K562 (cell line): Measurements from ENCODE around the gene ABLIM1. TPM values are rescaled to one million over a fixed set of nuclear protein-coding genes. Genes with fewer than 3 reads are reported as not detected.

Experiments
- ATAC-seq: fragments of 200-7000 bp; cut with Tn5 transposase; 3 replicates; pipeline ENCODE4 v1.9.1; 2020; ENCODE audit warnings: moderate library complexity
- BruUV-seq: library from RNA; stranded (reverse); fragments of 400-500 nt; replicated peaks from 2 replicates; lab custom pipeline; 2021; lab: Mats Ljungman, UMichigan
- CTCF ChIA-PET: fragments of 300-600 bp; formaldehyde crosslinking; extraction: SDS; loops from one replicate; lab custom pipeline; 2021; ENCODE audit warnings: low intra/inter-chr PET ratio; lab: Yijun Ruan, JAX
- POLR2A ChIA-PET: fragments of 300-600, 350-650 bp; sonication (Branson Sonifier 250); formaldehyde crosslinking; extraction: SDS; loops from one replicate; lab custom pipeline; 2021; ENCODE audit warnings: antibody characterized with exemption, inconsistent platforms; lab: Yijun Ruan, JAX
- DNase-seq, 4 experiments: peaks; one replicate each; pipeline versions ENCODE4 v3.0.0 to v3.0.0-alpha.2; 2011 to 2018; ENCODE audit warnings: low spot score in 3 of 4, mixed read lengths in 3 of 4; ENCODE audit errors: extremely low read depth in 1 of 4
- FAIRE-seq: peaks from 2 replicates; lab custom pipeline; 2011; peaks lifted over from hg19 to GRCh38; lab: Jason Lieb, UNC
- H2AFZ ChIP-seq: 2 replicates; pipeline ENCODE4 v1.6.0; 2011; ENCODE audit warnings: low read depth, low read length, control low read depth, inconsistent platforms
- H3K27ac ChIP-seq: fragments of 200-600 bp; 3 replicates; pipeline ENCODE4 v1.8.0; 2011; ENCODE audit warnings: low read depth, mild to moderate bottlenecking, control low read depth, inconsistent platforms, low read length, moderate library complexity, mixed read lengths; ENCODE audit errors: extremely low read depth
- H3K27me3 ChIP-seq, 2 experiments: fragments of 300-600 bp in 1 of 2; 2 replicates in 1 of 2; 3 replicates in 1 of 2; pipeline versions ENCODE4 v1.6.0 to v1.8.0; 2011; ENCODE audit warnings: inconsistent platforms in 2 of 2, low read length in 2 of 2, mild to moderate bottlenecking in 1 of 2, mixed read lengths in 1 of 2, moderate library complexity in 1 of 2; ENCODE audit not compliant: control insufficient read depth in 2 of 2, insufficient read depth in 2 of 2
- H3K36me3 ChIP-seq: fragments of 300-600 bp; 3 replicates; pipeline ENCODE4 v1.8.0; 2011; ENCODE audit warnings: mild to moderate bottlenecking, low read length, inconsistent platforms; ENCODE audit not compliant: control insufficient read depth, insufficient read depth
- H3K4me1 ChIP-seq, 2 experiments: fragments of 200-600 bp in 1 of 2; replicated peaks in 1 of 2; 2 replicates in 1 of 2; 3 replicates in 1 of 2; pipeline versions ENCODE4 v1.5.1 to v1.8.0; 2011; ENCODE audit warnings: inconsistent platforms in 2 of 2, low read length in 2 of 2, mild to moderate bottlenecking in 1 of 2, mixed read lengths in 1 of 2, moderate library complexity in 1 of 2; ENCODE audit not compliant: control insufficient read depth in 2 of 2, insufficient read depth in 2 of 2
- H3K4me2 ChIP-seq: 2 replicates; pipeline ENCODE4 v1.6.1; 2011; ENCODE audit warnings: low read length, control low read depth, inconsistent platforms, mixed read lengths; ENCODE audit not compliant: insufficient read depth
- H3K4me3 ChIP-seq: fragments of 200-600 bp; sonication (generic), shearing (Covaris generic); 2 replicates; pipeline ENCODE4 v1.5.1; 2016; ENCODE audit warnings: control low read depth, inconsistent platforms
- H3K79me2 ChIP-seq: fragments of 200-600 bp; 3 replicates; pipeline ENCODE4 v1.8.0; 2011; ENCODE audit warnings: low read length, inconsistent platforms; ENCODE audit not compliant: control insufficient read depth, insufficient read depth
- H3K9ac ChIP-seq, 2 experiments: 2 replicates each; pipeline versions ENCODE4 v1.6.0 to v1.6.1; 2011; ENCODE audit warnings: low read depth in 2 of 2, low read length in 2 of 2, control low read depth in 1 of 2, inconsistent platforms in 1 of 2, mild to moderate bottlenecking in 1 of 2, mixed read lengths in 1 of 2; ENCODE audit not compliant: insufficient read depth in 1 of 2
- H3K9me1 ChIP-seq: one replicate; pipeline ENCODE4 v1.6.0; 2011; ENCODE audit warnings: inconsistent platforms, mild to moderate bottlenecking, low read length, moderate library complexity; ENCODE audit not compliant: control insufficient read depth, insufficient read depth
- H3K9me3 ChIP-seq: replicated peaks from 2 replicates; pipeline ENCODE4 v1.5.1; 2011; ENCODE audit warnings: low read depth, low read length, inconsistent platforms; ENCODE audit not compliant: control insufficient read depth, insufficient read depth
- H4K20me1 ChIP-seq: replicated peaks from 2 replicates; pipeline ENCODE4 v1.6.1; 2011; ENCODE audit warnings: low read length, inconsistent platforms, mixed read lengths; ENCODE audit not compliant: control insufficient read depth, insufficient read depth
- ATF7 ChIP-seq: fragments of 450-650 bp; IDR thresholded peaks from 2 replicates; pipeline ENCODE4 v1.7.1; 2014; ENCODE audit warnings: mild to moderate bottlenecking, moderate library complexity
- CBX2 ChIP-seq: fragments of 200-600 bp; sonication (generic); IDR thresholded peaks from one replicate; pipeline ENCODE4 v1.6.1; 2012; ENCODE audit warnings: mild to moderate bottlenecking, low read length, inconsistent platforms; ENCODE audit not compliant: insufficient read depth, poor library complexity, severe bottlenecking
- CREB1 ChIP-seq, 2 experiments: sonication (generic) in 1 of 2; formaldehyde crosslinking in 1 of 2; IDR thresholded peaks; 2 replicates each; pipeline versions ENCODE4 v1.6.1 to v1.8.0; 2012 to 2022; ENCODE audit warnings: inconsistent platforms in 1 of 2, mild to moderate bottlenecking in 1 of 2, missing genetic modification reagents in 1 of 2, moderate library complexity in 1 of 2
- KLF13 ChIP-seq: fragments of 450-650 bp; IDR thresholded peaks from 2 replicates; pipeline ENCODE4 v1.6.1; 2016; ENCODE audit warnings: missing genetic modification characterization, low read depth, mild to moderate bottlenecking, missing compliant biosample characterization, moderate library complexity, borderline replicate concordance
- MEF2D ChIP-seq: conservative IDR thresholded peaks from 2 replicates; pipeline ENCODE4 v1.6.1; 2016; ENCODE audit warnings: low read depth, missing genetic modification characterization, missing compliant biosample characterization
- NFE2 ChIP-seq: IDR thresholded peaks from 2 replicates; pipeline ENCODE4 v1.6.1; 2014; ENCODE audit warnings: antibody characterized with exemption, low read depth
- NFRKB ChIP-seq: fragments of 450-650 bp; IDR thresholded peaks from 2 replicates; pipeline ENCODE4 v1.6.1; 2016; ENCODE audit warnings: low read depth
- PHF20 ChIP-seq: fragments of 450-650 bp; IDR thresholded peaks from 2 replicates; pipeline ENCODE4 v1.6.1; 2018; ENCODE audit not compliant: partially characterized antibody
- THRA ChIP-seq: fragments of 450-650 bp; IDR thresholded peaks from 2 replicates; pipeline ENCODE4 v1.6.1; 2017; ENCODE audit warnings: mild to moderate bottlenecking, moderate library complexity
- ZKSCAN1 ChIP-seq: fragments of 150-350 bp; IDR thresholded peaks from 2 replicates; pipeline ENCODE4 v1.6.1; 2016; ENCODE audit warnings: low read depth, low read length
- WGBS: fragments of 100-300 bp; shearing (Covaris generic); methylation state at CpG from one replicate; pipeline ENCODE4 v1.1.6; 2016; ENCODE audit warnings: low coverage, mixed read lengths; ENCODE audit not compliant: insufficient coverage; ENCODE audit errors: missing lambda C conversion rate; 5-methylcytosine and 5-hydroxymethylcytosine counted together
- in situ Hi-C: fragments of 300-500 bp; cut with MboI; formaldehyde crosslinking; loops from 4 replicates; pipeline ENCODE4 v1.15.0; 2018; ENCODE audit warnings: inconsistent platforms, mixed read lengths
- intact Hi-C: fragments of 100-400 bp; cut with micrococcal nuclease; formaldehyde crosslinking; loops from 2 replicates; pipeline ENCODE4 v1.14.2; 2022
- polyA plus RNA-seq, 8 experiments: library from polyadenylated mRNA; depleted of rRNA in 4 of 8; stranded (reverse) in 5 of 8; unstranded in 3 of 8; fragments of >200 nt; fragmentation: Nextera tagmentation in 2 of 8; fragmentation: Illumina TruSeq in 1 of 8; extraction: Ambion mirVana in 2 of 8; extraction: Trizol in 1 of 8; gene quantifications; 2 replicates each; pipeline versions ENCODE4 v1.2.1 to v1.2.3, GENCODE V29; 2011 to 2014; ENCODE audit warnings: inconsistent platforms in 1 of 8, missing spikeins in 1 of 8
- total RNA-seq, 7 experiments: library from RNA; depleted of rRNA in 6 of 7; stranded (reverse); fragments of >200 nt in 6 of 7; fragmentation: Illumina TruSeq in 2 of 7; extraction: Trizol in 2 of 7; gene quantifications; 2 replicates each; pipeline versions ENCODE4 v1.2.1 to v1.2.3, GENCODE V29; 2011 to 2021; ENCODE audit warnings: low replicate concordance in 1 of 7
- TF ChIP-seq, protein P1 (sequence below): sonication (generic); formaldehyde crosslinking; IDR thresholded peaks from 2 replicates; pipeline ENCODE4 v1.8.0; 2023; ENCODE audit warnings: mild to moderate bottlenecking, missing genetic modification reagents
- TF ChIP-seq, protein P2 (sequence below): fragments of 450-650 bp; formaldehyde crosslinking; IDR thresholded peaks from 2 replicates; pipeline ENCODE4 v1.4.0; 2020; ENCODE audit warnings: mild to moderate bottlenecking, moderate library complexity

The ABLIM1 gene
- total and polyA plus RNA-seq, 9 of the 15 experiments (the other 6 are each of a cell fraction or from before 2014, with no cell fraction given) = 0.07 to 0.49 (median 0.14) TPM; not detected in 6

DNA sequence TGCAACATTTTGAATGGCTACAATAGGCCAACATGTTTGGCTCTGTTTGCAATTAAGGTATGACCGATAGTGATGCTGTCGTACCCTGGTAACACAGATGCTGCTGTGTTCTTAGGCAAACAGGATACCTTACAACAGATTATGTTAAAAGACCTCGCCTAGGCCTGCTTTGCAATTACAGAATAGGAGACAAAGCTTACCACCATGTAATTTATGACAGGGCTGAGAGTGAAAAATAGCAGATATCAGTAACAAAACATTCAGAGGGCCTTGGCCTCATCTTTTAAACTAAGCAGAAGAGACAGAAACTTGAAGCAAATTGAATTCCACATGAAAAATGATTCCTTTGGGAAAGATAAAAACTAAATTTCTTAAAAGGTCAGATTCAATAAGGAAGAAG lies 29.4 kb upstream of the ABLIM1 start:
- no TSS peak for BruUV-seq
- Histone ChIP-seq H2AFZ (no peak overlapping the region), H3K27me3 (no peaks in the 10 kb centered on the region), H3K4me2 (no peak overlapping the region), H3K9me1 (no peaks in the 10 kb centered on the region), H3K9me3 (no peaks in the 10 kb centered on the region), H4K20me1 (no peaks in the 10 kb centered on the region), H3K4me1 (no peaks in the 10 kb centered on the region), H3K36me3 (no peaks in the 10 kb centered on the region), H3K79me2 (no peaks in the 10 kb centered on the region), H3K9ac (no peak overlapping the region), H3K27ac (no peak overlapping the region), H3K4me3 (no peak overlapping the region)
- 2% methylated on average over 3 of the region's 3 CpGs for WGBS
- CTCF ChIA-PET = no interaction called here
- TF ChIP-seq ATF7 (no peak), THRA (no peak), ZKSCAN1 (no peak), MEF2D (tag) (no peak), CBX2 (no peak), CREB1 (IDR thresholded peaks at IDR 0.05) (no peak), CREB1 (CRISPR knock-in tag; IDR thresholded peaks at IDR 0.05) (no peak), KLF13 (tag) (no peak), NFRKB (no peak), PHF20 (no peak), NFE2 (no peak)
- TF ChIP-seq, protein P1, sequence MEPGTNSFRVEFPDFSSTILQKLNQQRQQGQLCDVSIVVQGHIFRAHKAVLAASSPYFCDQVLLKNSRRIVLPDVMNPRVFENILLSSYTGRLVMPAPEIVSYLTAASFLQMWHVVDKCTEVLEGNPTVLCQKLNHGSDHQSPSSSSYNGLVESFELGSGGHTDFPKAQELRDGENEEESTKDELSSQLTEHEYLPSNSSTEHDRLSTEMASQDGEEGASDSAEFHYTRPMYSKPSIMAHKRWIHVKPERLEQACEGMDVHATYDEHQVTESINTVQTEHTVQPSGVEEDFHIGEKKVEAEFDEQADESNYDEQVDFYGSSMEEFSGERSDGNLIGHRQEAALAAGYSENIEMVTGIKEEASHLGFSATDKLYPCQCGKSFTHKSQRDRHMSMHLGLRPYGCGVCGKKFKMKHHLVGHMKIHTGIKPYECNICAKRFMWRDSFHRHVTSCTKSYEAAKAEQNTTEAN (CRISPR knock-in tag) = no peak
- TF ChIP-seq, protein P2, sequence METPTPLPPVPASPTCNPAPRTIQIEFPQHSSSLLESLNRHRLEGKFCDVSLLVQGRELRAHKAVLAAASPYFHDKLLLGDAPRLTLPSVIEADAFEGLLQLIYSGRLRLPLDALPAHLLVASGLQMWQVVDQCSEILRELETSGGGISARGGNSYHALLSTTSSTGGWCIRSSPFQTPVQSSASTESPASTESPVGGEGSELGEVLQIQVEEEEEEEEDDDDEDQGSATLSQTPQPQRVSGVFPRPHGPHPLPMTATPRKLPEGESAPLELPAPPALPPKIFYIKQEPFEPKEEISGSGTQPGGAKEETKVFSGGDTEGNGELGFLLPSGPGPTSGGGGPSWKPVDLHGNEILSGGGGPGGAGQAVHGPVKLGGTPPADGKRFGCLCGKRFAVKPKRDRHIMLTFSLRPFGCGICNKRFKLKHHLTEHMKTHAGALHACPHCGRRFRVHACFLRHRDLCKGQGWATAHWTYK = no peak
- DNase-seq = no peak
- intact Hi-C loops (no loop called here), in situ Hi-C loops (no loop called here)
- FAIRE-seq = no peak
- ATAC-seq = no peak
- POLR2A ChIA-PET = interaction anchor here (0.7 kb wide), 1 partner anchor 19 kb away, joined by 3 read pairs; no protein-coding TSS in a partner anchor
